ENCODE data around the gene MAML2. TPM values are rescaled to one million over a fixed set of nuclear protein-coding genes. Genes with fewer than 3 reads are reported as not detected.

The MAML2 gene
- total and polyA plus RNA-seq, 2 of the 8 experiments (the other 6 are each of a cell fraction or from before 2014, with no cell fraction given) = 3.8 to 6.6 TPM

GRCh38 chr11:96139691-96140090 is 203.3 kb downstream of the MAML2 start:
- no peak overlapping the region for H3K27ac ChIP-seq (ENCODE audit: low read depth, low read length)
- no peak for DNase-seq (ENCODE audit: low read depth in 1 of 2, low spot score in 2 of 2)
- H2AK5ac ChIP-seq (ENCODE audit: low read depth, low read length) = no peak overlapping the region
- no peak overlapping the region for H2BK20ac ChIP-seq (ENCODE audit: low read length)
- no peak overlapping the region for H3K4me3 ChIP-seq (ENCODE audit: extremely low read depth in 1 of 4, insufficient read depth in 2 of 4, low read depth in 3 of 4, low read length in 4 of 4)
- no peak overlapping the region for H4K5ac ChIP-seq (ENCODE audit: insufficient read length, low read depth, low read length)
- no peak overlapping the region for H4K91ac ChIP-seq (replicated peaks; ENCODE audit: insufficient read length, low read length)
- no peak overlapping the region for H3K4ac ChIP-seq (replicated peaks; ENCODE audit: insufficient read length, low read depth, low read length)
- no peak overlapping the region for H2BK5ac ChIP-seq (ENCODE audit: low read depth, low read length)
- H3K23ac ChIP-seq (ENCODE audit: insufficient read length) = no peak overlapping the region
- no peaks in the 10 kb centered on the region for H3K79me1 ChIP-seq (ENCODE audit: low read depth, low read length)
- no peak for FAIRE-seq
- ChIA-PET CTCF (ENCODE audit: partially characterized antibody) (interaction anchor here (1.0 kb wide), 1 partner anchor 10 kb away, joined by 3 read pairs; no protein-coding TSS in a partner anchor), POLR2A (ENCODE audit: partially characterized antibody) (interaction anchor here (1.1 kb wide), 1 partner anchor 9 kb away, joined by 3 read pairs; no protein-coding TSS in a partner anchor)
- H2AFZ ChIP-seq (ENCODE audit: low read length) = no peak overlapping the region
- H4K20me1 ChIP-seq (replicated peaks in 1 of 2; ENCODE audit: control insufficient read depth in 1 of 2, insufficient read depth in 2 of 2, low read length in 2 of 2) = no peaks in the 10 kb centered on the region
- WGBS, 2 experiments (ENCODE audit: extremely low coverage in 1 of 2, insufficient coverage in 1 of 2, insufficient read length in 1 of 2, insufficient replicate concordance in 2 of 2, low coverage in 1 of 2, low lambda C conversion rate in 2 of 2, missing lambda C conversion rate in 1 of 2) = 87% methylated on average over 3 of the region's 3 CpGs; no CpG with 5 or more reads in 1 of the 2 experiments
- no peak overlapping the region for H2BK15ac ChIP-seq (ENCODE audit: low read length)
- no peak overlapping the region for H2BK12ac ChIP-seq (ENCODE audit: low read depth, low read length)
- H3K79me2 ChIP-seq (ENCODE audit: control insufficient read depth in 1 of 2, insufficient read depth in 2 of 2, low read length in 2 of 2) = no peaks in the 10 kb centered on the region
- no peak overlapping the region for H4K8ac ChIP-seq (ENCODE audit: extremely low read depth, insufficient read depth, low read length)
- no peaks in the 10 kb centered on the region for H3K36me3 ChIP-seq (ENCODE audit: control insufficient read depth in 2 of 4, insufficient read depth in 4 of 4, low read length in 3 of 4)
- no peak overlapping the region for H2BK120ac ChIP-seq (replicated peaks; ENCODE audit: low read depth, low read length)
- H3K23me2 ChIP-seq (ENCODE audit: low read depth, low read length) = no peaks in the 10 kb centered on the region
- no peak overlapping the region for H3K56ac ChIP-seq (replicated peaks; ENCODE audit: insufficient read length, low read depth, low read length)
- no peak overlapping the region for H3K9ac ChIP-seq (replicated peaks in 1 of 4; ENCODE audit: extremely low read depth in 1 of 4, low read depth in 3 of 4, low read length in 3 of 4)
- TF ChIP-seq NANOG (IDR thresholded peaks at IDR 0.05; ENCODE audit: insufficient read depth, low read depth, low read length, poor library complexity, severe bottlenecking) (no peak), ATF3 (IDR thresholded peaks at IDR 0.05; ENCODE audit: insufficient read depth, low read depth, low read length) (no peak), RXRA (IDR thresholded peaks at IDR 0.05; ENCODE audit: insufficient read depth, low read depth, low read length) (no peak), CTBP2 (IDR thresholded peaks at IDR 0.05; ENCODE audit: borderline replicate concordance, insufficient read depth, insufficient read length, low read length) (no peak), BRCA1 (IDR thresholded peaks at IDR 0.05; ENCODE audit: low read depth, low read length) (no peak), CEBPB (IDR thresholded peaks at IDR 0.05; ENCODE audit: low read depth, low read length) (no peak), GABPA (IDR thresholded peaks at IDR 0.05; ENCODE audit: borderline replicate concordance, insufficient read depth, low read length) (no peak), RNF2 (IDR thresholded peaks at IDR 0.05; ENCODE audit: borderline replicate concordance, low read depth, low read length, missing control alignments, poor library complexity, severe bottlenecking) (no peak), NRF1 (IDR thresholded peaks at IDR 0.05; ENCODE audit: low read depth, low read length) (no peak), EGR1 (IDR thresholded peaks at IDR 0.05; ENCODE audit: borderline replicate concordance, low read depth, low read length) (no peak), SIRT6 (IDR thresholded peaks at IDR 0.05; ENCODE audit: low read length) (no peak)
- no peak overlapping the region for H3K14ac ChIP-seq (ENCODE audit: insufficient read length)
- no peak overlapping the region for H3K4me2 ChIP-seq (ENCODE audit: insufficient read depth in 1 of 2, low read depth in 2 of 2, low read length in 2 of 2)
- H3K4me1 ChIP-seq (replicated peaks in 1 of 4; ENCODE audit: control insufficient read depth in 3 of 4, insufficient read depth in 4 of 4, low read length in 3 of 4) = peaks cover 0 to 7% (median 2%) of the 10 kb centered on the region in 4 experiments; a peak in 2 of 7 replicates
- H3K9me3 ChIP-seq (ENCODE audit: insufficient read depth in 2 of 2, low read depth in 1 of 2, low read length in 1 of 2) = no peaks in the 10 kb centered on the region
- H3K27me3 ChIP-seq (replicated peaks in 1 of 4; ENCODE audit: control insufficient read depth in 3 of 4, extremely low read depth in 1 of 4, insufficient read depth in 3 of 4, low read length in 3 of 4) = no peaks in the 10 kb centered on the region
- no peak overlapping the region for H3K18ac ChIP-seq (ENCODE audit: extremely low read depth, low read length)
